Adrenal gland (tissue), 5 donors: ENCODE results near the gene IRF9.

Source experiments
- POLR2A ChIP-seq, 2 donors: fragments of 450-650 bp; IDR thresholded peaks; one replicate each; pipeline ENCODE4 v1.6.1; 2017; ENCODE audit warnings: antibody characterized with exemption in 2 of 2, mild to moderate bottlenecking in 2 of 2, moderate library complexity in 1 of 2
- TF ChIP-seq, protein P1 (sequence below), 6 experiments: fragments of 450-650 bp in 4 of 6; fragments of 200-600 bp in 2 of 6; sonication (generic) in 1 of 6; IDR thresholded peaks; 1 replicate in 5 of 6; 2 replicates in 1 of 6; pipeline versions ENCODE4 v1.5.1 to v1.8.0; 2016 to 2021; ENCODE audit warnings: antibody characterized with exemption in 6 of 6, mild to moderate bottlenecking in 2 of 6, moderate library complexity in 1 of 6
- donor health status: DM: no; HTN: no; CAD: no.

DNA sequence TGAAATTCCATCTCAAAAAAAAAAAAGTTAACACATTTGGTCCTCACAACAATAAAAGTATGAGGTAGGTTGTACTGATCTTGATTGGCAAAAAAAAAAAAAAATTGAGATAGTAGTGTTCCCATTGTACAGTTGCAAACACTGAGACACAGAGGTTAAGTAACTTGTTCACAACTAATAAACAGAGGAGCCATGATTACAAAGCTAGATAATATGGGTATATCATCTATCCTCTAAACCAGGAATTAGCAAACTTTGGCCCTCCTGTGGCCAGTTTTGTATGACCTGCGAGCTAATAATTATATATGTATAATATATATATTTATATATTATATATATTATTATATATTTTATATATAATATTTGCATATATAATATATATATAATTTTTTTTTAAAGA is 27.3 kb upstream of the IRF9 start:
- TF ChIP-seq, protein P1, sequence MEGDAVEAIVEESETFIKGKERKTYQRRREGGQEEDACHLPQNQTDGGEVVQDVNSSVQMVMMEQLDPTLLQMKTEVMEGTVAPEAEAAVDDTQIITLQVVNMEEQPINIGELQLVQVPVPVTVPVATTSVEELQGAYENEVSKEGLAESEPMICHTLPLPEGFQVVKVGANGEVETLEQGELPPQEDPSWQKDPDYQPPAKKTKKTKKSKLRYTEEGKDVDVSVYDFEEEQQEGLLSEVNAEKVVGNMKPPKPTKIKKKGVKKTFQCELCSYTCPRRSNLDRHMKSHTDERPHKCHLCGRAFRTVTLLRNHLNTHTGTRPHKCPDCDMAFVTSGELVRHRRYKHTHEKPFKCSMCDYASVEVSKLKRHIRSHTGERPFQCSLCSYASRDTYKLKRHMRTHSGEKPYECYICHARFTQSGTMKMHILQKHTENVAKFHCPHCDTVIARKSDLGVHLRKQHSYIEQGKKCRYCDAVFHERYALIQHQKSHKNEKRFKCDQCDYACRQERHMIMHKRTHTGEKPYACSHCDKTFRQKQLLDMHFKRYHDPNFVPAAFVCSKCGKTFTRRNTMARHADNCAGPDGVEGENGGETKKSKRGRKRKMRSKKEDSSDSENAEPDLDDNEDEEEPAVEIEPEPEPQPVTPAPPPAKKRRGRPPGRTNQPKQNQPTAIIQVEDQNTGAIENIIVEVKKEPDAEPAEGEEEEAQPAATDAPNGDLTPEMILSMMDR (IDR thresholded peaks at IDR 0.05): no peak
- TF ChIP-seq POLR2A (IDR thresholded peaks at IDR 0.05): no peak
